ENCODE results near the gene KIRREL3.
A peak's percentile ranks its signal among the peaks of the same experiment; 100 is the strongest.

KIRREL3 gene

DNA sequence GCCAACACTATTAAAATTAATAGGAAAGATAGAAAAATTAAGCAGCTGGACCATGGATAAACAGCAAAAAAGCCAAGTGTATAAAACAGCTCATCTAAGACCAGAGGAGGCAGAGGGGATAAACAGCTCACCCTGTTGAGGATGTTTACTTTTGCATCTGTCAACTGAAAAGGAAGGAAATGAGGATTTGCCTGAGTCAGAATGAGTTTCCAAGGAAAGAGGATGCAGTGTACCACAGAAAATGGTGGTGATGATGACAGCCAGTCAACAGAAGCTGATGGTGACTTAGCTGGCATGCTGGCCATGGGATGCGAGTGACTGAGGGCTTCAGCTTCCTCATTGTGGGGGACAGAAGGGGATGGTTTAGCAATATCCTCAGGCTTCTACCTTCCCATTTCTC is 183.5 kb downstream of the KIRREL3 start:
- TF ChIP-seq JUND (IDR thresholded peaks at IDR 0.05; ENCODE audit: low read depth) = no peak
- in situ Hi-C loops (cut with HindIII; ENCODE audit: low pct_unique_long_range_greater_than_20kb, low sequenced_read_pairs) = no loop called here
- DNase-seq (ENCODE audit: low read depth in 1 of 2, low spot score in 1 of 2) = no peak

DNA sequence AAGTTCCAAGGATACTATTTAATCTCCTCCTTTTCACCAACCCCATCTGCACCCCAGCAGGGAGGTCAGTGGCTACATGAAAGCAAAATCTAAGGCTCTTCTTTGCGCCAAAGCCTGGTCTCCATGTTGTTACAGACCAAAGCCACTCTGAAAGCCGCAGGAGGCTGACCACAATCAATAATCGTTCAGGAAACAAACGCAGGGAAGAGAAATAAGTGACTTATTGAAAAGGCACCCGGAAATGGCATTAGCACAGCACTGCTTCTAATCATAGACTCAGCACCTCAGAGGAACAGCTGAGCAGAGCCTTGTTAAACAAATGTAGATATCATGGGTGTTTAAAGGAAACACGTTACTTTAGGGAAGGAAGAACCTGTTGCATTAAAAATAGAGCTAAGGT is 183.9 kb downstream of the KIRREL3 start:
- no peak for DNase-seq (ENCODE audit: low read depth in 1 of 2, low spot score in 1 of 2)
- in situ Hi-C loops (cut with HindIII; ENCODE audit: low pct_unique_long_range_greater_than_20kb, low sequenced_read_pairs) = no loop called here
- TF ChIP-seq JUND (IDR thresholded peaks at IDR 0.05; ENCODE audit: low read depth) = no peak

DNA sequence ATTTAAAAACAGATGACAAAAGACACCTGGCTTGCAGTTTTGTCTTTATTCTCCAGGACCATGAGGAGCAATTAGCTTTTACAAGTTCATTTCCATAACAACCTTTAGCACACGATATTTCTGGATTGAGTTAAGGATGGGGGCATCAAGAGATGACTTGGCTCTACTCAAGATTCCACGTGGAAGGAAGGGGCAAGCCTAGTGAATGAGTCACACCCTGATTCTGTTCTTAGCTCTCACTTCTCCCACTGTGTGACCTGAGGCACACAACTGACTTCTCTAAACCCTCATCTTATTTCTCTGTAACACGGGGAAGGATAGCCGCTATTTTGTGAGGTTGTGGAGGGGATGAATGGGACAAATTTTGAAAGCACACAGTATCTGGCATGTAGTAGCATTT is 185.5 kb downstream of the KIRREL3 start:
- no peak for DNase-seq (ENCODE audit: low read depth in 1 of 2, low spot score in 1 of 2)
- in situ Hi-C loops (cut with HindIII; ENCODE audit: low pct_unique_long_range_greater_than_20kb, low sequenced_read_pairs) = no loop called here
- no peak for TF ChIP-seq JUND (IDR thresholded peaks at IDR 0.05; ENCODE audit: low read depth)

DNA sequence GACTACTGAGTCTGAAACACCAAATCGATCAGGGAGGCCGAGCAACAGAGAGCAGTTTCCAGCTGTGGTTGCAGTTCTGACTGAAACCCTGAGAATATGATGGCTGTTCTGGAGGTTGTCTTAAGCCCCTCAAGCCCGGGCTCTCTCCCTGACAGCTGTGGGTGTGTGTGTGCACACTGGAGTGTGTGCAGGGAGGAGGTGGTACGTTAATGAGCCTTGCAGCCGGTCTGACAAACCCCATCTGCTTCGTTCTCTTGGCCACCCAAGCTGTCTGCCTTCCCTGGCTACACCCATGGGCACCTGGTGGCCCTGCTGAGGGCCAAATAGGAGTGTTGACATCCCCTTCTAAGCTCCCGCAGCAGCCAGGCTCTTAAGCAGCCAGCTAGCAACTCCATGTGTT is 189.8 kb downstream of the KIRREL3 start:
- in situ Hi-C loops (cut with HindIII; ENCODE audit: low pct_unique_long_range_greater_than_20kb, low sequenced_read_pairs) = no loop called here
- TF ChIP-seq JUND (IDR thresholded peaks at IDR 0.05; ENCODE audit: low read depth) = no peak
- DNase-seq (ENCODE audit: low read depth in 1 of 2, low spot score in 1 of 2) = no peak

DNA sequence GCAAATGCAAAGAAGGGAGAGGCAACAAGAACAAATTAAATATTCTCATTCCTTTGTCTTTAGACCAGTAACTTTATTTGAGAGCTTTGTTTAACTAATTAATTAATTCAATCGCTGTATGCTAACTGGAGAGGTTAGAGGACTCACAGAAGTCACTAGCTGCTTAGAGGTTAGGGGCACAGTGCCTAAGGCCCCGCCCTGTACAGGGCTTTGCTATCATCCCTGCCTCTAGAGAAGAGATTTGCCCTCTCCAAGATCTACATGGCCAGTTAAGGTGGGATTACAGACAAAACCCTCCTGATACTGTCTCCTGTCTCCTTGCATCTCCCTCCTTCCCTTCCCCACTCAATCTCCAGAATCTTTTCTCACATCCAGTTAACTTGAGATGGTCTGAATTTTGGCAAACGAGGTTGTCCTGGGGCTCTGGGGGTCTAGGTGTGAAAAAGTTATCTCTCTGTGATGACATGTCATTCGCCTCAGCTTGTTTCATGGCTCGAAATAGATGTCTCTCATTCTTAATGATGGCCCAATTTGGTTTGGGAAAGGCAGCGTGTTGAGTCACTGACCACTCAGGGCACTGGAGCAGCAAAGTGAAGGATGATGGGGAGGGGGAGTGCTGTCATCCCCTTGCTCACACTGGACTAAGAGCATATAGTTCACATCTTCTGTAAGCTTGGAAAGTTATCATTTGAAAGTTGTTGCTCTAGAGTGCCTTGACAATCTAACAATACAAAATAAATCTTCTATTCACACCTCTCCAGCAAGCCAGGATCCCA is 190.9 kb downstream of the KIRREL3 start:
- no peak for TF ChIP-seq JUND (IDR thresholded peaks at IDR 0.05; ENCODE audit: low read depth)

DNA sequence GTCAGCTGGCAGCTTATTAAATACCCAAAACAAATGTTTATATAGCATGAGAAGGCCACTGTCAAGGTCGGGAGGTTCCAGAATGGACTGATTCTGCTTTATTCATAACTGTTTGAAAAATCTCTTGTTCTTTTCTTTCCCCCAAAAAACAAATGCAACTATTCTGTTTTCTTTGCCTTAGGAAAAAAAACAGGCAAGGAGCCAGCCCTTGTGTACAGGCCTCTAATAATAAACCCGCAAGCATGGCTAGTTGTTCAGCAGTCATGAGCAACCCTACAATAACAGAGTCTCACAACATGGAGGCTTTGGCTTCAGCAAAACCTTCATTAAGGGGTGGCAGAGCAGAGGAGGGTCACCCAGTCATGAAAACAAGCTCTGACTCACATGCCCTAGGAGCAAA is 191.7 kb downstream of the KIRREL3 start:
- TF ChIP-seq JUND (IDR thresholded peaks at IDR 0.05; ENCODE audit: low read depth) = no peak

More for the DNA sequence above, 190.9 kb downstream of the KIRREL3 start:
- in situ Hi-C loops (cut with HindIII; ENCODE audit: low pct_unique_long_range_greater_than_20kb, low sequenced_read_pairs) = no loop called here
- no peak for DNase-seq (ENCODE audit: low read depth in 1 of 2, low spot score in 1 of 2)

DNA sequence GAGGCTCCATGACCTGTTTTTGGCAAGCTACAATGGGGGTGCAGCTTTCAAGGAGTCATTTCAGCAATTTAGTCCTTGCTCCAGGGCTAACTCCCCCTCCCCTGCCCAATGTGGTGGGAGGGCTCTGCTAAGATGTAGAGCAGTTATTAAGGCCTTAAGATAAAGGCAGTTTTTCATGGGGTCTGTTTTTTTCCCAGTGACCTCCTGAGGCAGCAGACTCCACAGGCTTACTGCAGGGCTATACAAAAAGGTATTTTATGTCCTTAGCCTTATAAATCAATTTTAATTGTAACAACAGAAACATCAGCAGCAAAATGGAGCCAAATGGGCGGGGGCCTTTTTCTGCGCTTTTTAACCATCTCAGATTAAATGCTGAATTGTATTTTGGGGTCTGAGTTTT is 192.3 kb downstream of the KIRREL3 start:
- no peak for TF ChIP-seq JUND (IDR thresholded peaks at IDR 0.05; ENCODE audit: low read depth)

More for the DNA sequence above, 191.7 kb downstream of the KIRREL3 start:
- in situ Hi-C loops (cut with HindIII; ENCODE audit: low pct_unique_long_range_greater_than_20kb, low sequenced_read_pairs) = no loop called here
- DNase-seq (ENCODE audit: low read depth in 1 of 2, low spot score in 1 of 2) = no peak

DNA sequence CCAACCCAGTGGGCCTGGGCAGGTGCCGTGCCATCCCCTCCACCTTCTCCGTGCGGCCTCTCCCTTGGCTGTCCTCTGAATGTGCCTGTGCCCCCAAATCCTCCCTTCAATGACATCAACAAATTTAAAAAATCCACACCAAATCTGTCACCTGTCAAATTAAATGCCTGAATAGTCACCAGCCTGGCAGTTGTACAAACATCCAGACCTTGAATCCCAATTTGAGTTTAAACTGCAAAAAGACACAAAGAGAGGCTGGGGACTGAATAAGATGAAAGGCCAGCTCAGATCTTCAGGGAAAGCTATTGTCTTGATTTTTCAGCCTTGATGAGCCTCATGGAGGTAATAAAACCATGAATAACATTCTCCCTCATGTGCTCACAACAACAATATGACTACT is 194.7 kb downstream of the KIRREL3 start:
- in situ Hi-C loops (cut with HindIII; ENCODE audit: low pct_unique_long_range_greater_than_20kb, low sequenced_read_pairs) = no loop called here
- no peak for DNase-seq (ENCODE audit: low read depth in 1 of 2, low spot score in 1 of 2)
- TF ChIP-seq JUND (IDR thresholded peaks at IDR 0.05; ENCODE audit: low read depth) = no peak

More for the DNA sequence above, 192.3 kb downstream of the KIRREL3 start:
- no peak for DNase-seq (ENCODE audit: low read depth in 1 of 2, low spot score in 1 of 2)
- in situ Hi-C loops (cut with HindIII; ENCODE audit: low pct_unique_long_range_greater_than_20kb, low sequenced_read_pairs) = no loop called here

DNA sequence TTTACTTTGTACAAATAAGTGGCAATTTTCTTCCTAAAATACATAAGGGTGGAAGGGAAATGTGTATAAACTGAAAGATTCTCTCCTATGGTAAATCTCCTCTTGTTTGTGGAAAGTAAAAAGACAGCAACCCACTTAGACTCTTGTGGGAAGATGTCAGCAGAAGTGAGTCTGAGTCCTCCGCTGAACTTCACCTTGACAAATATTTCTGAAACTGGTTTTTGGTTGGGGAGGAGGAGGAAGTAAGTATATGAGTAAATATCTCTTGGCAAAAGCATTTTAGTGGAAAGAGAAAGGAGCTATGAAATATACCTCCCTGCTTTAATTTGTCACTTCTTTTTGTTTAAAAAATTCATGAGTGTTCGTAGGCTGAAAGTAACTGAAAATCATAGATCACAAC is 196.2 kb downstream of the KIRREL3 start:
- in situ Hi-C loops (cut with HindIII; ENCODE audit: low pct_unique_long_range_greater_than_20kb, low sequenced_read_pairs) = no loop called here
- DNase-seq (ENCODE audit: low read depth in 1 of 2, low spot score in 1 of 2) = peak in 1 of 2 experiments; percentile 51
- TF ChIP-seq JUND (IDR thresholded peaks at IDR 0.05; ENCODE audit: low read depth) = no peak

DNA sequence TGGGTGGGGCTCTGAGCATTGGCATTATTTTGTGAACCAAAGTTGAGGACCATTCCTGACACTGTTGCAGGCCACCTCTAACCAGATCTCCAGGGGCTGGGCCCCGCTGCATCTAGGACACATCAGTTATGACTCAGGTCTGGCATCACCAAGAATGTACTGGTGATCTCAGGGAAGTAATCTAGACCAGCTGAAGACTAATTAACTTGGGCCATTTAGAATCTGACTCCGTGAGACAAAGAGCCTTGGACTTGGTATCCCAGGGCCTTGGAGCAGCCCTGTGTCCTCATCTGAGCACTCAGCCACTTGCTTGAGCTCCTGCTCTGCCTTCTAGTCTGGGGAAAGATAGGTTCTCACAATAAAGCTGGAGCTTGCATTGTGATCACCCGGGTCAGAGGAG is 200.6 kb downstream of the KIRREL3 start:
- in situ Hi-C loops (cut with HindIII; ENCODE audit: low pct_unique_long_range_greater_than_20kb, low sequenced_read_pairs) = no loop called here

DNA sequence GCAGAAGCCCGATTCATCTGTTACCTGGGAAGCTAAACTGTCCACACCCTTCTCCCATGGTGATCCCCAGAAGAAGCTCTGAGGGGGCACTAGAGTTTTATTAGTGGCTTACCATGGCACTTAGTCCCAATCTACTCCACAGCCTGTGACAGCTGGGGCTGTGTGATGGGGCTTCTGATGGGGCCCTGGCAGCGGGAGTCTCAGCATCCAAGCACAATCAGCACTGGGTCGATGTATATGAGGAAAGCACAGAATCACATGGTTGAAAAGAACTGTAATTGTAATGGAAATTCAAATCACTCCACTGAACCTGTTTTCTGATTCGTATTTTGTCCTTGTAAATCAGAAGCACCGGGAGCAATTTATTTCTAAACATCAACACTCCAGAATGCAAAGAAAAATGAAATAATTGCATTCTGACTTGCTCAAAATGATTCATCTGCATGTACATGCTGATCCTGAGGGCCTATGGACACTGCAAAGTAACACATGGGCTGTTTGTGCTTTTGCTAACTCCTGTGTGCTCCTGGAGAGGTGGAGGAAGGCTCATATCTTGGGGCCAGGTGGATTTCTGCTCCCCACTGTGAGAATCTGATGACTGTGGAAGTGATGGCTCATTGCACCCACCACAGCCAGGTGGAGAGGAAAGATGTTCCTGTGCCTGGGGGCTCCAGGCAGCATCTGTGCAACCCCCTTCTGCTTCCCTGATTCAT is 203.0 kb downstream of the KIRREL3 start:
- no peak for TF ChIP-seq JUND (IDR thresholded peaks at IDR 0.05; ENCODE audit: low read depth)
- in situ Hi-C loops (cut with HindIII; ENCODE audit: low pct_unique_long_range_greater_than_20kb, low sequenced_read_pairs) = no loop called here
- DNase-seq (ENCODE audit: low read depth in 1 of 2, low spot score in 1 of 2) = no peak

More for the DNA sequence above, 200.6 kb downstream of the KIRREL3 start:
- no peak for DNase-seq (ENCODE audit: low read depth in 1 of 2, low spot score in 1 of 2)
- TF ChIP-seq JUND (IDR thresholded peaks at IDR 0.05; ENCODE audit: low read depth) = no peak

DNA sequence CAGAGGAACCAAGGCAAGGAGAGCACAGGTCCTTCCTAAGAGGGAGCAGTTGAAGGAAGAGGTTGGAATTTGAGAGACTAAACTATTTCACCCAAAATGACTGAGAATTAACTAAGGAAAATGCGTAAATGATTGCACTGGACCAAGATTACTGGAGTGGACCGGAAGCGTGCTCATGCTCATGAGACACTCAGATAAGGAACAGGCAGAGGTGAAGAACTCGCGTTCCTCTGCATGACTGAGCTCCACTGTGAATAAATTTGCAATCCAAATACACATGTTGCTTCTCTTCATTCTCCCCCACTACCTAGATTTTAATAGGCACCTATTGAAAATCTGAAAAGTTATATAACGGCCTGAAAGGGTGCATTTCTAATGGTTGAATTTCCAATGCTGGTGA is 207.0 kb downstream of the KIRREL3 start:
- DNase-seq (ENCODE audit: low read depth in 1 of 2, low spot score in 1 of 2) = no peak
- no peak for TF ChIP-seq JUND (IDR thresholded peaks at IDR 0.05; ENCODE audit: low read depth)
- in situ Hi-C loops (cut with HindIII; ENCODE audit: low pct_unique_long_range_greater_than_20kb, low sequenced_read_pairs) = no loop called here

DNA sequence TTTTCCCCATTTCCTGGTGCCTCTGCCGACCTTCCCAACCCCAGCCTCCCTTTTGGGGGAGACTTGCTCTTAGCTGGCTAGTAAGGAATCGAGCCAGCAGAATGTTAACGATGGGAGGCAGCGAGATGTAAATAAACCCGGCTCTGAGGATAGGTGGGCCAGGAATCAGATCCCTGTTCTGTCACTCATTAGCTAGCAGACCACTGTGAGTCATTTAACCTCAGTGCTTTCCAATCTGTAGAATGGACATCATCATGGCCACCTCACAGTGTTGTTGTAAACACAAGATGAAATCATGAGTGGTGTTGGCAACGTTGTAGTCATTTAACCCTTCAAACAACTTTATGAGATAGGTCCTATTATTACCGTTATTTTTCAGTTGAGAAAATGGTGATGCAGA is 208.6 kb downstream of the KIRREL3 start:
- in situ Hi-C loops (cut with HindIII; ENCODE audit: low pct_unique_long_range_greater_than_20kb, low sequenced_read_pairs) = no loop called here
- no peak for TF ChIP-seq JUND (IDR thresholded peaks at IDR 0.05; ENCODE audit: low read depth)
- DNase-seq (ENCODE audit: low read depth in 1 of 2, low spot score in 1 of 2) = no peak

Data from T47D (cell line).